ENCODE data around the gene TFAM.
A peak's percentile ranks its signal among the peaks of the same experiment; 100 is the strongest.
"Not testable (repeated sequence)": the region's sequence is repeated elsewhere in the genome, so short reads cannot be mapped to it uniquely, and the experiment has no call there.

TFAM gene

GRCh38 chr10:58409956-58410610, 24.9 kb downstream of the TFAM start:
- no peak for TF ChIP-seq CTCF (conservative IDR thresholded peaks at IDR 0.05; ENCODE audit: low read length)
- no peak overlapping the region for H3K4me3 ChIP-seq (ENCODE audit: low read length)
- no peak for DNase-seq (ENCODE audit: low read depth)

- peak; percentile 39 for TF ChIP-seq CTCF (conservative IDR thresholded peaks at IDR 0.05; ENCODE audit: low read length)
- H3K4me3 ChIP-seq (ENCODE audit: low read length): no peak overlapping the region
- peak; percentile 83 for DNase-seq (ENCODE audit: low read depth)
These were observed 27.3 kb downstream of the TFAM start for GRCh38 chr10:58412502-58412961.

- peak; percentile 84 for DNase-seq (ENCODE audit: low read depth)
- H3K4me3 ChIP-seq (ENCODE audit: low read length): no peak overlapping the region
- peak; percentile 71 for TF ChIP-seq CTCF (conservative IDR thresholded peaks at IDR 0.05; ENCODE audit: low read length)
These were observed 29.2 kb downstream of the TFAM start for GRCh38 chr10:58414270-58415041.

GRCh38 chr10:58415757-58416156, 30.5 kb downstream of the TFAM start:
- TF ChIP-seq CTCF (conservative IDR thresholded peaks at IDR 0.05; ENCODE audit: low read length): no peak
- no peak for DNase-seq (ENCODE audit: low read depth)
- no peak overlapping the region for H3K4me3 ChIP-seq (ENCODE audit: low read length)

- not testable (repeated sequence) for DNase-seq (ENCODE audit: low read depth); H3K4me3 ChIP-seq (ENCODE audit: low read length)
These were observed 32.7 kb downstream of the TFAM start for GRCh38 chr10:58417902-58418301.

GRCh38 chr10:58424176-58424575, 39.0 kb downstream of the TFAM start:
- TF ChIP-seq CTCF (conservative IDR thresholded peaks at IDR 0.05; ENCODE audit: low read length): no peak
- H3K4me3 ChIP-seq (ENCODE audit: low read length): no peak overlapping the region
- peak; percentile 47 for DNase-seq (ENCODE audit: low read depth)

- H3K4me3 ChIP-seq (ENCODE audit: low read length); DNase-seq (ENCODE audit: low read depth): not testable (repeated sequence)
These were observed 43.2 kb downstream of the TFAM start for GRCh38 chr10:58428436-58428835.

- no peak overlapping the region for H3K4me3 ChIP-seq (ENCODE audit: low read length)
- no peak for TF ChIP-seq CTCF (conservative IDR thresholded peaks at IDR 0.05; ENCODE audit: low read length)
- peak; percentile 49 for DNase-seq (ENCODE audit: low read depth)
These were observed 46.7 kb downstream of the TFAM start for GRCh38 chr10:58431903-58432302.
